Fibroblast of skin of abdomen (primary cell): ENCODE results near the gene LITAFD.
"Not testable (repeated sequence)": the region's sequence is repeated elsewhere in the genome, so short reads cannot be mapped to it uniquely, and the experiment has no call there.

Experiments used
- DNase-seq: peaks from one replicate; pipeline ENCODE4 v3.0.0-alpha.2; 2013

The LITAFD gene

DNA sequence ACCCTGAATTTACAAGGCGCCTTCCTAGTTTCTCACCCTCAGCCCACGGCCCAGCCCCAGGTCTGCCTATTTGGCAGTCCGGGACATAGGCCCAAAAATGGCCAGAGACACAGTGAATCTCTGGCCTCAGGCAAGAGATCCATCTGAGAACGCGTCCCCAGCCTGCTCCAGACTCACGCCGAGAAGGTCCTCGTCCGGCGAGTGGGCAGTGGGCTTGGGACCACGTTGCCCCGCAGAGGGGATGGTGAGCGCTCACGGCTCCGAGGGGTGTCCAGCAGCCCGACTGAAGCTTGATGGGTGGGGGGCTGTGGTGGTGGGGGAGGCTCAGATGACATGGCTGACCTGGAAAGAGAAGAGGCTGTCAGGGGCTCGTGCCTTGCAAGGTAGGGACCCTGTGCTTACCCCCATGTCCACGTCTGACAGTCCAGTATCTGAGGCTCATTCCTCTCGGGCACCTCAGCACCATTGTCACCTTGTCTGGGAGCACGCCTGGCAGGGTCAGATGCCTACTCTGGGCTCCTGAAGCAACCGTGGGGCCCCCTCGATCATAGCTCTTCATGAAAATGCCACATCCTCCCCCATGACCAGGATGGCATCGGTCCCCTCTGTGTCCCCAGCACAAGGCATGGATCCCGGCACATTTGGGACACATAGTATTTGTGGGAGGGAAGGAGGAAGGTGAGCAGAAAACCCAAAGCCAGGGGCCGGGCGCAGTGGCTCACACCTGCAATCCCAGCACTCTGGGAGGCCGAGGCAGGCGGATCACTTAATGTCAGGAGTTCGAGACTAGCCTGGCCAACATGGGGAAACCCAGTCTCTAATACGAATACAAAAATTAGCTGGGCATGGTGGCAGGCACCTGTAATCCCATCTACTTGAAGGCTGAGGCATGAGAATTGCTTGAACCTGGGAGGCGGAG lies 22.9 kb upstream of the LITAFD start:
- no peak for DNase-seq

DNA sequence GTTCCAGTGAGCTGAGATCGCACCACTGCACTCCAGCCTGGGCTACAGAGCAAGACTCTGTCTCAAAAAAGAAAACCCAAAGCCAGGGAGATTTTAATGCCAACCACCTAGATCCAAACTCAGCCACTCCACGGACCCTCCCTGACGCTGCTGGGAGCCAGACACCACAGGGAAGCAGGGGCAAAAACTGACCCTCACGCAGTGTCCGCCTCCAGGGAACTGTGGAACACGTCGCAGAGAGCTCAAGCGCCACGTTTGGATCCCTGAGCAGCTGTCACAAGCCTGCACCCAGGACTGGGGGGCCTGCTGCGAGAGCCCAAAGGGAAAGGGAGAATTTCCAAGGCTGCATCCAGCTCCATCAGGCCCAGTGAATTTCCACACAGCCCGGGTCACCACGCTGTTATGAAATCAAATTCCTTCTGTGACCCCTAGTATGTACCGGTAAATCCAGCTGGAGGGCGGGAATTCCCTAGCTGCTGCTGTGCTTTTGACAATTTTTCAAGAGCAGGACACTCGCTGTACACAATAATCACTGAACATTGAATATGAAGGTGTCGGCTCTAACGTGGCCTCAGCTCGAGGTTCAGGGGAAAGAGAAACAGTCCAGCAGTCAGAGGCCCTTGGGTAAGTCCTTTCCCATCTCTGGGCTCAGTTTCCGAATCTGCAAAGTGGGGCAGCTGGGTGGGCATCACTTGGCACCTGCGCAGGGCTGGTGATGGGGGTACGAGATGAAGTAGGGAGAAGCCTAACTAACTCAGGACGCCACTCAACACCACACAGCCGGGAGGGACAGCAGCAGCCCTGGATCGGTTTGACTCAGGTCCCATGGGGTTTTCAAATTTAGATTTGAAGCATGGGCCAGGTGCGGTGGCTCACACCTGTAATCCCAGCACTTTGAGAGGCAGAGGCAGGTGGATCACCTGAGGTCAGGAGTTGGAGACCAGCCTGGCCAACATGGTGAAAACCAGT lies 22.0 kb upstream of the LITAFD start:
- peak; percentile 39 for DNase-seq

DNA sequence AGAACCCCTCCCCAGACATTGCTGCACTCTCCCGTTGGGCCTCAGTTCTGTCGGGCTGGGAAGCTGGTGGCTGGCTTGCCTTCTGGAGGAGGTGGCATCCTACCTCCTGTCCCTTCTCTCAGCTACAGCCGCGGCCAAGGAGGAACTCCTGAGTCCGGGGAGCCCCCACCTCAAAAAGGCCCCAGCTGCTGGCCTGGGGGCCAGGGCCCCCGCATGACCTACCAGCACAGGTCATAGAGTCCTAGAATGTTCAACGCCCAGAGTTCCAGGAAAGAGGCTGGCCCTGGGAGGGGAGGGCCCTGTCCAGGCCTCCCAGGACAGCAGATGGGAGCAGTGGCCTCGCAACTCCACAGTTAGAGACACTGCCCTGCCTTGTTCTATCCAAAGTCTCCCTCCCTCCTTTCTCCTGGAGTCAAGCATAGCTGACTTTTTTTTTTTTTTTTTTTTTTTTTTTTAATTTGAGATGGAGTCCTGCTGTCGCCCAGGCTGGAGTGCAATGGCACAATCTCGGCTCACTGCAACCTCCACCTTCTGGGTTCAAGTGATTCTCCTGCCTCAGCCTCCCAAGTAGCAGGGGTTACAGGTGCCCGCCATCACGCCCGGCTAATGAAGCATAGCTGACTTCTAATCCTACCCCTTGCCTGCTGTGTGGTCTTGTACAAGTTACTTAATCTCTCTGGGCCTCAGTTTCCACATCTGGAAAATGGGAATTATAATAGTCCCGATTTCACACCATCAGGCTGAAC lies 20.4 kb upstream of the LITAFD start:
- no peak for DNase-seq

DNA sequence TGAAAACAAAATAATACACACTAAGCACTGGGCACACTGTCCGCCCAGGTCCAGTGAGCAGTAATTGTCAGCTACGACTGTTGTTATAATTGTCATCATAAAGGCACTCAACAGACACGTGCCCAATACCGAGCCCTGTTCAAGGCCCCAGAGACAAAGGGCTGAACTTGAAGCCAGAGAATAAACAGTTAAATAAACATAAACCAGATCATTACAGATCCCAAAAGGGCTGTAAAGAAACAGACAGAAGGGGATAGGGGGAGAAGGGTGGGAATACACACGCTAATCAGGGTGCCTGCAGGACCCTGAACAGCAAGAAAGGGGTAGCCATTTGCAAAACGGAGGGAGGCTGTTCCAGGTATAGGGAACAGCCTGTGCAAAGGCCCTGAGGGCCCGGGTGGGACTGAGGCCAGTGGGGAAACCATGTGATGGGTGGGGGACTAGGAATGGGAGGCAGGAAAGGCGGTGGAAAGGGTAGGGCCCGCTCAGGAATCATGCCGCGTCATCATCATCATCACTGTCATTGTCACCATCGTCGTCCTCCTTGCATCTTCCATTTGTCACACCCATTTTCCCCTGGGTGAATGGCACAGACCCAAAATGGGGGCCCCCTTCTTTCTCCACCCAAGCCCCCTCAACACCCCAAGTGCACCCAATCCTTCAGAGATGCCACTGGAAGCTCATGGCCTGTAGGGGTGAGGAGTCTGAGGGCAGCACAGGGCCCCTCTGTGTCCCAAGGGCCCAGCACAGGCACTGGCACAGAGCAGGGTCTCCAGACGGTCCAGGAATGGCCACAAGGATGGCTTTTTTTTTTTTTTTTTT lies 19.6 kb upstream of the LITAFD start:
- no peak for DNase-seq

DNA sequence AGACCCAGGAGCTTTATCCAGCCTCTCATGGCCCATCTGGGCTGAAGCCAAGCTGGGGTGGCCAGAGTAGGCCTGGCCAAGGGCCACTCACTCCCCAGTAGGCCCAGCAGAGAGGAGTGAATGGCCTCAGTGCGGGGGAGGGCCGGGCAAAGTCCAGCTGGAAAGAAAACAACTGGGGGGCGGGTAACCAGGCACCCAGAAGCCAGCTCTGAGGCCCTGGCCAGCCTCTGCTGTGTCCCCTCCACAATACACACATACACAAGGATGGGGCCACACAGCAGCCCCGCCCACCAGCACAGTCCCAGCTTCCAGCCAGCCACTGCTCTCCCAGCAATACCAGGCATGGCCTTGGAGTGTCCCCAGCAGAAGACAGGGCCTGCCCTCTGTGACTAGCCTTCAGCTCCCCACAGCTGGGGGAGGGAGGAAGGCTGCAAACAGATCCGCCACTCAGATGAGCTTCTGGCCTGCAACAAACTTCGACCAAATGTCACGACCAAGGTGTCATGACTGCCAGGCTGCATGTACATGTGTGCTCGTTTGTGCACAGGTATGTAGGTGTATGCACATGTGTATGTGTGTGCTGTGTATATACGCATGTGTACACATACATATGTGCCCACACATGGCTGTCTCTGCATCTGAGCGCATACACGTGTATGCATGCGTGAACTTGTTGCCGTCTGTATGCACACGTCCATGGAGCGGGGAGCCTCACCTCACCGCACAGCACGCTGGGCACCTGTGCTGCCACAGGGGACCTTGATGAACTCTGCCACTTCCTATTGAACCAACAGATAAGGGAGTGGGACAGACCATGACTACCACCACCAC lies 18.3 kb upstream of the LITAFD start:
- DNase-seq, result no peak

DNA sequence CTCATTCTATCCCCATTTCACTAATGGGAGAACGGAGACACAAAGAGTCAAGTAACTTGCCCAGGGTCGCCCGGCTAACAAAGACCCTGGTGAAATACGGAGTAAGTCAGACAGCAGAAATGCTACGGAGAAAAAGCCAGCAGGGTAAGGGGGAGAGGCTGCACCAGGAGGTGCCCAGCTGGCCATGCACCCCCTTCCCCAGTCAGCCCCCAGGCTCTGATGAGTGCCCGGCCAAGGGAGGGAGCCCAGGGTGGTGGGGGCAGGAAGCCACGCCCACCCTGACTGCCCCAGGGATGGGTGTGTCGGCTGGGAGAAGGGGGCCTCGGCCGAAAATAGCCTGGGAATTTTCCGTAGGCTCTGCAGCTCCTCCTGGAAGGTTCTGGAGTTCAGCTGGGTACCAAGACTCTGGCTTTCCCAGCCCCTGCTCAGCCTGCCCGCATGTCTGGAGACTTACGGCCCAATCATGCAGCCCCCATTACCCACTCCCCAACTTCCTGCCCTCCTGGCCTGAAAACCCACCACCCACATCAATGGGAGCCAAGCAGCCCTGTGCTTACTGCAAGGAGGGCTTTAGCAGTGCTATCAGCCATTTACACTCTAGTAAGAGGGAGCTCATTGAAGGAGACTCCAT lies 17.6 kb upstream of the LITAFD start:
- DNase-seq, result no peak

DNA sequence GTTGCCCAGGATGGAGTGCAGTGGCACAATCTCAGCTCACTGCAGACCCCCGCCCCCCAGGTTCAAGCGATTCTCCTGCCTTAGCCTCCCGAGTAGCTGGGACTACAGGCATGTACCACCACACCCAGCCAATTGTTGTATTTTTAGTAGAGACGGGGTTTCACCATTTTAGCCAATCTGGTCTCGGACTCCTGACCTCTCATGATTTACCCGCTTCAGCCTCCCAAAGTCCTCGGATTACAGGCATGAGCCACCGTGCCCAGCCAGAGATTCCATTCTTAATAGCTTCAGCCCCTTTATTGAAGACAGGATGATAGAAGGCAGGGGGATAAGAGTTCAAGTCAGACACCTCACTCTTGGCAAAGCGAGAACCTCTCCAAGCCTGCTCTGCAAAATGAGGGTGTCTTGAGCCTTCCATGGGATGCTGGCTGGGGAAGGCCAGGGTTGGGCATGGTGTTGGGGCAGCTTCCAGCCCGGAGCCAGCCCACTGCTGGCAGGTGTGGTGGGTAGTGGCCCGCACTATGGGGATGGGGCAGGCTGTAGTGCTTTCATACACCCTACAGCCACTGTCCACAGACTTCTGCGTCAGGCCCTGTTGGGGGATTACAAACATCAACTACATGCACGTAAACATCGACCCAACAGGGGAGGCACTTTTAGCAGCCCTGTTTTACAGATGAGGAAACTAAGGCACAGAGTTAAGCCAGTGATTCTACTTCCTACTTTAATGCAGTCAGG lies 16.8 kb upstream of the LITAFD start:
- no peak for DNase-seq

DNA sequence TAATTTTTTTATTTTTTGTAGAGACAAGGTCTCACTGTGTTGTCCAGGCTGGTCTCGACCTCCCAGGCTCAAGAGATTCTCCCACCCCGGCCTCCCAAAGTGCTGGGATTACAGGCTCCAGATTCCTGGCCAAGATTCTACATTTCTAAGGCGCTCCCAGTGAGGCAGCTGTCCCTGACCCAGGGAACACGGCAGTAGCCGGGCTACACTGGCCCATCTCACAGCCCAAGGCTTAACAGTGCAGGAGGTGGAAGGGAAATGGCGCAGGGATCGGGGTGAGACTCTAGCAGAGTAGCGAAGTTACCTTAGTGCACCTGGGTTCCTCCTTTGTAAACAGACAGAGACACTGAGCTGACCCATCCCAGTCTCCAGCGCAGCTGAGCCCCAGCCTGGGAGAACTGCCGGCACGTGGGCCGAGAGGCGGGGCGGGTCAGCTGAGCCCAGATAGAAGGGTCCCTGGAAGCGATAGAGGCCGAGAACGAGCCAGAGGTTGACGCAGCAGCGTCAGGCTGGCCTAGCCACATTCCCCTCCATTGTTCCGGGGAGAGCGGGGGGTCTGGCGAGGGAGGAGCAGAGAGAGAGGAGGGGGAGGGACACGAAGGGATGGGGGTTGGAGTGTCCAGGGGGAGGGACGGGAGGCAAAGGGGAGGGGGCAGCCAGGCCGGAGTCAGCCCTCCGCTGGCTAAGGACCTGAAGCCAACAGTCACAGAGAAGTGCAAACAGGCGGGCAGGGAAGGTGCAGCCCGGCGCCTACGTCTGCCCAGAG lies 15.8 kb upstream of the LITAFD start:
- DNase-seq, result no peak

DNA sequence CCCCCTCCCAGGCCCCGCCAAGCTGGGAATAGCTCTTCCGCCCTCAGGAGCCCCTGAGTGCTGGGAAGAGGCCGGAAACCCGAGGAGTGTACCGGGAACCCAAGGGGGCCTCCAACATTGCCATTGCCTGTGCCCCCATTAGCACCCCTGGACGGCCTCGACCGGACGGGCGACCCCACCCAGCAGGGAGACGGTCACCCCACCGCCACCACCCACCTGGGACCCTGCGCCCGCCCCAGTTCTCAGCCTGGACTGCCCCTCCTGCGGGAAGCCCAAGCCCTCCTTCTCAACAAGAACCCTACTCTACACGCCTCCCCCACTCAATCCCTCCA lies 15.3 kb upstream of the LITAFD start:
- DNase-seq, result no peak

DNA sequence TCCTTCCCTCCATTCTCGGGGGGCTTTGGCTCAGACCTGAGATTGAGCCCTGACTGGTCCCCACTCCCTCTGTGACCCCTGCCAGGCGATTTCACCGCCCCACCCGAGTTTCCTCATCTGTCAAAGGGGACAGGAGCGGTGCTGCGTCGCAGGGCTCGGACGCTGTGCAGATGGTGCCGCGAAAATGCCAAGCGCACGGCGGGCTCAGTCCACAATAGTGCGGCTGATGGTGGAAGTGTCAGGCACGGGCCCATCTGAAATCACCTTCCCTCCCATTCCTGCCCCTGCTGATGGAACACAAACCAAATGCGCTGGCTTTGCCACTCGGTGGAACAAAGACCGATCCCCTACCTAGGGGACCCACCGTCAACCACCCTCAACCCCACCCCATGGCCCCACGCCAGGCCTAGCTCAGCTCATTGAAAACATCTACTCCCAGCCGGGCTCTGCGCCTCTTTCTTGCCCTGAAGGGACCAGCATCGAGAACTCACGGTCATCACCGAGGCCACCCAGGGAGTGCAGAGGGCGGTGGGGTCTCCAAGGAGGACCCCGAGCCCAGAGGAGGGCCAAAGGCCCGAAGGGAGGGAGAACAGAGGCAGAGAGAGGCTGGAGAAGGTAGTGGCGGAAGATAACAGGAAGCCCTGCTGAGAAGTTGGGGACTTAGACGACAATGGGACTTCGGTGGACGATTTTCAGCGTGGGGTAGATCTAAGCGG lies 14.8 kb upstream of the LITAFD start:
- DNase-seq, result no peak

DNA sequence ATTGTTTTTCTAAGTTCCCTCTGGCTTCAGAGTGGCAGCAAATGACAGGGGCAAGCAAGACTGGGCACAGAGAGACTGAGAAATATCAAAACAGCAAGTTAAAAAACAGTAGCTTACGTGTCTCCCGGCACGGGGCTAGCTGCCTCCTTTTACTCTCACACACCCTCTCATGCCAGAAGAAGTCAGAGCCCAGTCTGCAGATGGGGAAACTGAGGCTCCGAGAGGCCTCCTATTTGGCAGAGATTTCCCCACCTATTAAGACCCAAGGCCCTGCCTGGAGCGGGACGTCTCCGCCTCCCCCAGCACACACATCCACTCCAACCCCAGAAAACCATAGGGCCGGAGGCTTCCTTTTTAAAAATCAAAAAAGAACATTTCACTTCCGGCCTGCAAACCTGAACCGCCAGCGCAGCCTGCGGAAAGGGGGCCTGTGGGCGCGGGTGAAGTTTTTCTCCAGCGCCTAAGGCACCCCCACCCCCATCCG lies 14.2 kb upstream of the LITAFD start:
- no peak for DNase-seq

DNA sequence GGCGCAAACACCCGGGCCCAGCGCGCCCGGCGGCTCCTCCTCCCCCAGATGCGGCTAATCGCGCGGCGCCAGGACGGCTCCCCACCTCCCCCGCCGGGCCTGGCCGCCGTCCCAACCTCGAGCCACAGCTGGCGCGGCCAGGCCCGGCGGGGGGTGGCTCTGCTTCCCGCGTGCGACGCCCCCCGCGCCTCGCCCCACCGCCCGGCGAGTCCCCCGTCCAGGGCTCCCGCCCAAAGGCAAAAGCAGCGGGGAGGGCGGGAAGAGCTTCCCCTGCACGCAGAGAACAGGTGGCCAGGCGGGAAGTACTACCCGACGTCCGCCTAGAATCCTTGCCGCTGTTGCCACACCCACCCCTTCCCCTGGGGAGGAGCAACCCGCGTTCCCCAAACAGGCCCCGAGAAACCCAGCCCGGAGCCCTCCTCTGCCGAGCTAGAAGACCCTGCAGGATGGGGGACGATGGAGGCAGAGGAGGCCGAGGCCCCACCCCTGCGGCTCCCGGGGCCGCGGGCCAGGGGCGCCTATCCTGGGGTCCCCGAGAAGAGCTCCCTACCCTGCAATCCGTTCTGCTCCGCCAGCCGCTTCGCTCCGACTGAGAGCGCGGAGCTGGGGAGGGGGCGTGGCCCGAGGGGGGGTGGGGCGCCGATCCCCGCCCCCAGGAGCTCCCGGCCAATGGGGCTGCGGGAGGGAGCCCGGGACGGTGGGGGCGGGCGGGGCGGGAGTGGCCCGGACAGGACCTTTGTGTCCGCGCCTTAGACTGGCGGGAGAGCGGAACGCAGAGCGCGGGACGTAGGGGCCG lies 13.5 kb upstream of the LITAFD start, which contains the start of gene CARHSP1:
TSS of gene CARHSP1 (minus strand) at position 591 of the 796 bp plus-strand sequence. CDS start 9,678 bp downstream, outside the sequence.
- peak; percentile 91 for DNase-seq

DNA sequence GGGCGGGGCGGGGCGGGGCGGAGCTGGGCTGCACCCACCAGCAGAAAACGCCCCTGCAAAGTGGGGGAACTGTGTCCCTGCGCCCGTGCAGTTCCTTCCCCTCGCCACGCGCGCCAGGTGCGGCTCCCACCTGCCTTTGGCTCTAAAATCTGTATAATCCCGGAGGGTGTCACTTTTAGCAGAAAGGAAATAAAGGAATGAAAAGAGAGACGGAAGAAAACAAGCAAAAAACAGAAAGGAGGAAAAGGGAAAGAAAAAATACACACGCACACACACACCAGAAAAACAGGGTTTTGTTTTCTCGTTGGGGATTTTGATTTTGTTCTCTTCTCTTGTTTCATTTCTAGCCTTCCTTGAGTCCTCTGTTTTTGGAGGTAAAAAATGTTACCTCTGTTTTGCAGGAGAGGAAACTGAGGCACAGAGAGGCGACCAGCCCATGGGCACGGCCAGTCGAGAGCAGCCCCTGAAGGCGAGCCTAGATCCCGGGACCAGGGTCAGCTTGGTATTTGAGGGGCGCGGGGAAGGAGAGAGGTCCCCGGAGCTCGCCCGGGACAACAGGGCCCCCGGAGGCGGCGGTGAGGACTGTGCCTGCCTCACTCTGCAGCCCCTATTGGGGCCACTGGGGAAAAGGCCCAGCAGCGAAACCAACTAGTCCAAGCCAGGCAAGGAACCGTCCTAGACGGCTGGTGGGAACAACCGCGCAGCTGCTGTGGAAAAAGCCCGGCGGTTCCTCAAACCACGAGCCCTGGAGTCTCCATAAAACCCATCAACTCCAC lies 12.8 kb upstream of the LITAFD start:
- no peak for DNase-seq

DNA sequence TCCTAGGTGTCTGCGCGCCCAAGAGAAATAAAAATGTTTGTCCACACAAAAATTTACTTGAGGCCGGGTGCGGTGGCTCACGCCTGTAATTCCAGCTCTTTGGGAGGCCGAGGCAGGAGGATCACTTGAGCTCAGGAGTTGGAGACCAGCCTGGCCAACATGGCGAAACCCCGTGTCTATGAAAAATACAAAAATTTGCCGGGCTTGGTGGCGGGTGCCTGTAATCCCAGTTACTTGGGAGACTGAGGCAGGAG lies 12.2 kb upstream of the LITAFD start:
- DNase-seq, result not testable (repeated sequence)

DNA sequence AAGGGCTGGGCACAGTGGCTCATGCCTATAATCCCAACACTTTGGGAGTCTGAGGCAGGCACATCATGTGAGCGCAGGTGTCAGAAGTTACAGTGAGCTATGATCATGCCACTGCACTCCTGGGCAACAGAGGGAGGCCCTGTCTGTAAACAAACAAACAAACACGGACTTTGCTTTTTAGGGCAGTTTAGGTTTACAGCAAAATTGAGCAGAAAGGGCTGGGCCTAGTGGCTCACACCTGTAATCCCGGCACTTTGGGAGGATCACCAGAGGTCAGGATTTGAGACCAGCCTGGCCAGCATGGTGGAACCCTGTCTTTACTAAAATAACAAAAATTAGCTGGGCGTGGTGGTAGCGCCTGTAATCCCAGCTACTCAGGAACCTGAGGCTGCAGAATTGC lies 10.1 kb upstream of the LITAFD start:
- DNase-seq, result no peak
